HT1080 (cell line): ENCODE measurements around the gene HMCN2. TPM values are rescaled to one million over a fixed set of nuclear protein-coding genes. Genes with fewer than 3 reads are reported as not detected.
A peak's percentile ranks its signal among the peaks of the same experiment; 100 is the strongest.

Source experiments
- DNase-seq: peaks from one replicate; pipeline ENCODE4 v3.0.0-alpha.2; 2015; ENCODE audit warnings: low read depth
- total RNA-seq: library from RNA; depleted of rRNA; stranded (reverse); fragments of >200 nt; shearing (Covaris generic); gene quantifications from 2 replicates; pipeline ENCODE4 v1.2.3, GENCODE V29; 2014

The HMCN2 gene
- total RNA-seq, 1 experiment from 2014 or later, result 0.48 TPM

DNA sequence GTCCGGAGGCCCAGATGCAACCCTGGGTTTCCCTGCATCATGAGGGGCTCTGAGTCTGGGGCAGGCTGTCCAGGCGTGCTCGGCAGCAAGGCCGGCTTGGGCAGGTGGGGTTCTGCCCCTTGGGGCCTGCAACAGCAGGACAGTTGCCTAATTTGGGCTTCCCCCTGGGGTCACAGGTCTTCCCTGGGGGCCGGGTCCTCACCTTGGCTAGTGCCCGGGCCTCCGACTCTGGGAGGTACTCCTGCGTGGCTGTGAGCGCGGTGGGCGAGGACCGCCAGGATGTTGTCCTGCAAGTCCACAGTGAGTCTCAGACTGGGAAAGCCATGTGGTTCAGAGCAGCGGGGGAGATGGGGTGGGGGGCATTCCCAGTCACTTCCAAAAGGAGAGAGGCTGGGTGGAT is 97.1 kb downstream of the HMCN2 start:
- DNase-seq, result no peak

DNA sequence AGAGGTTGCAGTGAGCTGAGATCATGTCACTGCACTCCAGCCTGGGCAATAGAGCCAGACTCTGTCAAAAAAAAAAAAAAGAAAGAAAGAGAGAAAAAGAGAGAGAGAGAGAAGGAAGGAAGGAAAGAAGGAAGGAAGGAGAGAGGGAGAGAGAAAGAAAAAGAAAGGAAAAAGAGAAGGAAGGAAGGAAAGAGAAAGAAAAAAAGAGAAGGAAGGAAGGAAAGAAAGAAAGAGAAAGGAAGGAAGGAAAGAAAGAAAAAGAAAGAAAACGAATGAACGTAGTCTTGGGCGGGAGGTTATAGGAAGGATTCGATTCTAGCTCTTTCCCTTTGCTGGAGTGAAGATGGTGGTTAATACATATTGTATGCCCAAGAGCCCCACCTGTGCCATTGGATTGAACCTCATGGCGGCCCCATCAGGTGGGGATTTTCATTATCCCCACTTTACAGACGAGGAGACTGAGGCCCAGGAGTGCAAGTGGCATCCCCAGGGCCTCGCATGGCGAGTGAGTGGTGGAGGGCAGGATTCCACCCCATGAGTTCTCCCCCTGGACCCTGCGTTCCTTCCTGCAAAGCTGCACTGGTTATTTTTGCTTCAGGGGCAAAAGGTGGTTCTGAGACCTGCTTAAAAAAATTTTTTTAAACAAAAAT is 98.3 kb downstream of the HMCN2 start:
- no peak for DNase-seq

DNA sequence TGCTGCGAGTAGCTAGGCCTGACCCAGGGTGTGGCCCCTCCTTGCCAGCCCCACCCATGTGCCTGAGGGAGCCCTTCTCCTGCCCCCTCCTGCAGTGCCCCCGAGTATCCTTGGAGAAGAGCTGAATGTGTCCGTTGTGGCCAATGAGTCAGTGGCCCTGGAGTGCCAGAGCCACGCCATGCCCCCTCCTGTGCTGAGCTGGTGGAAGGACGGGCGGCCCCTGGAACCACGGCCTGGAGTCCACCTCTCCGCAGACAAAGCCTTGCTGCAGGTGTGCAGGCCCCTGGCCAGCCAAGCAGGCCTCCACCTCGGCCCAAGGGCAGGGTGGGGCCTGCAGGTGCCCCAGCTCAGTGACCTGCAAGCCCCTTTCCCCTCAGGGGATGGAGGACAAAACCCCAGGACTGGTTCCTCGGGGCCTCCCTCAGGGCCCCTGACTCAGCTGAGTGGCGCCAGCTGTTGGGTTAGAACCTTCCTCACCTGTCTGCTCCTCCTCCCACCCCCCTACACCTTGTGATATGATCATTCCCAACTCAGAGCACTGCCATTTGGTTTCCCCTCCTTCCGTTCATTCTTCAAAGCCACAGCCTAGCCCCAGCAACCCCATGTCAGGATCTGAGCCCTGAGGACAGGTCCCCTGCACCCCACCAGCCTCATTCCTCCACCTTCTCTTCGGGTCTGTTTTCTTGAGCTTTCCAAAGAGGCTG is 99.2 kb downstream of the HMCN2 start:
- DNase-seq, result peak; percentile 44

DNA sequence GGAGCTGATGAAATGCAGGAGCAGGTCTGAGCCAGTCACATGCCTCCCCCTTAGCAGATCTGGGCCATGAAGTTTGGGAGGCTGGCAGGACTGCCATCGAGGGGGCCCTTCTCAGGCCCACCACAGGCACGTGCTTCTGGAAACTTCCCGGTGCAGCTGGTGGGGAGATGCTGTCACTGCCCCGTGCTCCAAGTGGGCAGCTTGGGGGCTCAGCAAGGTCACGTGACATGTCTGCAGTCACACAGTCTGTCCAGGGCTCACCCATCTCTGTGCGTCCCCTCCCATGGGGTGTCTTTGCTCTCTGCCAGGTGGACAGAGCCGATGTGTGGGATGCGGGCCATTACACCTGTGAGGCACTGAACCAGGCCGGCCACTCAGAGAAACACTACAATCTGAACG is 99.8 kb downstream of the HMCN2 start:
- no peak for DNase-seq

DNA sequence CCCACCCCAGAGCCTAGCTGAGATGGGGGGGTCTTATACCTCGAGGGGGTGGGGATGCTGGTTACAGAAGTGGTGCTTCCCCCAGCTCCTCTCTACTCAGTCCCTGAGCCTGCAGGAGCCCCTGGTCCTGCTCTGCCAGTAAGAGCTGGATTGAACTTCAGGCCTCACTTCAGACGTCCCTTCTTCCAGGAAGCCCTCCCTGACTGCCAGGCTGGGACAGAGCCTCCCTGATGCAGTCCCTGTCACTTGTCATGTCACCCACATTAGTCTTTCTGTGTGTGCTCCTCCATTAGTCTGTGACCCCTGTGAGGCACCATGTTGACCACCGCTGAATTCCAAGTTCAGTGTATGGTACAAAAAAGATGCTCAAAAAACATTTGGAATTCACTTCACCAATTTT is 100.5 kb downstream of the HMCN2 start:
- no peak for DNase-seq

DNA sequence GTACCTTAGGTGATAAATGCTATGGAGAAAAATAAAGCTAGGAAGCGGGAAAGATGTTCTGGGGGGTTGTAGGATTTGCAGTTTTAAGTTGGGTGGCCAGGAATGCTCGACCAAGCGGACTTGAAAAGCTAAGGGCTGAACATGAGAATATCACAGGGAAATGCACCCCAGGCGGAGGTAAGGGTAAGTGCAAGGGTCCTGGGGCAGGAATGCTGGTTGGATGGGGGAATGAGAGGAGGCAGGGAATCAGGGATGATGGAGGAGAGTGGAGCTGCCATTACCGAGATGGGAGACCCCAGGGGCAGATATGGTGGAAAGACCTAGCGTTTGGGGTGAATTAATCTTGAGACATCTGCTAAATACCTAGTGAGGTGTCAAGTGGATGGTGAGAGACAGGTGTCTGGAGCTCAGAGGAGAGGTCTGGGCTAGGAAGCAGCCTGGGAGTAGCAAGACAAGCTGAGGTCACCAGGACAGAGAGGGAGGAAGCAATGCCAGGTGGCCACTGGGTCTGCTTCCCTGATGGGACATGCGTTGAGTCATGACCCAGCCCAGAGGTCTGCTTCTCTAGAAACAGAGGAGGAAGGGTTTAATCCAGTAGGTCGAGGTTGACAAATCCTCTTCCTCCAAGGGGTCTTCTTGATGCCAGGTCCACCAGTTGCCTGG is 101.5 kb downstream of the HMCN2 start:
- DNase-seq, result no peak

DNA sequence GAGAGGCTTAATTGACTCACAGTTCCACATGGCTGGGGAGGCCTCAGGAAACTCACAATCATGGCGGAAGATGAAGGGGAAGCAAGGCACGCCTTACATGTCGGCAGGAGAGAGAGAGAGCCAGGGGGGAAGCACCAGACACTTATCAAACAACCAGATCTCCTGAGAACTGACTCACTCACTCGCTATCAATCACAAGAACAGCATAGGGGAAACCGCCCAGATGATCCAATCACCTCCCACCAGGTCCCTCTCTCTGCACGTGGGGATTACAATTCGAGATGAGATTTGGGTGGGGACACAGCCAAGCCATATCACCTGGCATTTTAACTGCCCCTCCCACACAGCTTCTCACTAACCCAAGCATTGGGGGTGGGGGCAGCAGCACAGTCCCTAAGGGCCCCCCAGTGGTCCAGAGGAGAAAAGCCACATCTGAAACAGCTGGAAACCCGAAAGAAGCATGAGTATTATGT is 103.1 kb downstream of the HMCN2 start:
- peak; percentile 29 for DNase-seq

DNA sequence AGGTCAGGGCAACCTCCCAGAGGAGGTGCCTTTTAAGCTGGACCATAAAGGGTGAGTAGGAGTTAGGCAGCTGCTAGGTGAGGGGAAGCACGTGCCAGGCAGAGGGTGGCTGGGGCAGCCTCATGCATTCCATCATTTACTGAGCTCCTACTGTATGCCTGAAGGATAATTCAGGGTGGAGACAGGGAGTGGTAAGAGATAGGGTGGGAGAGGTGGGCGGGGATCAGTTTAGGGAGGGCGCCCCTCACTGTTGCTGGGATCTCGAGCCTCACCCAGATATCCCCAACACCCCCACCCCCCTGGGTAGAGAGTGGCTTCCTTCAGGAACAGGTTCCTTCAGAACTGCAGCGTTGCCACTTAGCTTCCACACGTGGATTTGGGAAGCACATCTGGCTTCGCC is 104.7 kb downstream of the HMCN2 start:
- no peak for DNase-seq

DNA sequence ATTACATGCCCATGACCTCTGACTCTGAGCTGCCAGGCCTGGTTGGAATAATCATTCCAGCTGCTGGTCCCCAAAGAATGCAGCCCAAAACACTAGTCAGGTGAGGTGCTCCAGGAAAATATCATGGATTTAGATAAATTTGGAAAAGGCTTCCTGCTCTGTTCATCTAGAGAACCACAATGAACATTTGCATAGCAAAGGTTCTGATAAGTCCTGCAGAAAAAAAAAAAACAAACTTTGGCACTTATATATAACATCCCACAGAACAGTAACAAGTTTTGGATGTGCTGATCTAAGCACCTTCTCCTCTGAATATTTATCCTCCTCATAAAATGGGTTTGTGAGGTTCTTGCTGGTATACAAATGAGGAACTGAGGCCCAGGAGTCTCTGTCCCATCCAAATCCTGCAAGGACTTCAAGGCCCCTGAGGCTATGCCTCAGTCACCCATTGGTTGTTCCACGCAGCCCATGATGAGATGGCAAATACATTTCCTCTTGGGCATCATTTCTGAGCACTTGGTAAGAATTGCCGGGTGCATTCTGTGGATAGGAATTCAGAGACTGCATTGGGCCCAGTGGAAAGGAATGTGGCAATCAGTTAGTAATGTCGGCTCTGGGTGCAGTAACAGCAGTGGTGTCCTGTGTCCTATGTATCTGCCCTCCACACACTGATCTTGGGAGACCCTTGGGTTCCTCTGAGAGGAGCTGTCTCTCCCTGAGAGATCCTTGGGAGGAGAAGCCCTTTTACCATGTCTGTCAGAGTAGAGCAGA is 105.8 kb downstream of the HMCN2 start:
- no peak for DNase-seq

DNA sequence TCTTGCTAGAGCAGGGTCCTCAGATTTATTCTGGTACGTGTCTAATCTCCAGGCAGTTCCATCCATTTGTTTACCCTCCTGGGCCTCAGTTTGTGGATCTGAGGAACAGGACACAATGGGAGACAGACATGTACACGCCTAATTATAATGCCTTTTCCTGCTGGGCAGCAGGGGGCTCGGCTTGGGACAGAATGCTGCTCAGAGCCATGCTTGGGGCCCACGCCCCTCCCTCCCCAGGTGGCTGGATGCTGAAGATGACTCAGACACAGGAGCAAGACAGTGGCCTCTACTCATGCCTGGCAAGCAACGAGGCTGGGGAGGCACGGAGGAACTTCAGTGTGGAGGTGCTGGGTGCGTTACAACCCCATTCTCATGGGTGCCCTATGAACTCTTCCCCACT is 106.5 kb downstream of the HMCN2 start:
- DNase-seq, result no peak

DNA sequence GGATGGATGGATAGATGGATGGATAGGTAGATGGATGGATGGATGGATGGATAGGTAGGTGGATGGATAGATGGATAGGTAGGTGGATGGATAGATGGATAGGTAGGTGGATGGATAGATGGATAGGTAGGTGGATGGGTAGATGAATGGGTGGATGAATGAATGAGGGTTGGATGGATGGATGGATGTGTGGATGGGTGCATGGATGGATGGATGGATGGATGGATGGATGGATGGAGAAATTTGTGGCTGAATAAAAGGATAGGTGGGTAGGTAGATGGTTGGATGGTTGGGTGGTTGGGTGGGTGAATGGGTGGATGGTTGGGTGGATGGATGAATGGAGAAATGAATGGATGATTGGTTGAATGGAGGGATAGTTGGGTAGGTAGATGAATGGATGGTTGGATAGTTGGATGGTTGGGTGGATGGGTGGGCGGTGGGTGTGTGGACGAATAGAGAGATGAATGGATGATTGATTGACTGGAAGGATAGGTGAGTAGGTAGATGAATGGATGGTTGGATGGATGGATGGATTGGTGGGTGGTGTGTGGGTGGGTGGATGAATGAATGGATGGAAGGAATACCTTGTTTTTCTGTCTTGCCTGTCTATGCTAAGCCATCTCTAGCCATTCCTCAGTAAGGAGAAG is 108.2 kb downstream of the HMCN2 start:
- no peak for DNase-seq

DNA sequence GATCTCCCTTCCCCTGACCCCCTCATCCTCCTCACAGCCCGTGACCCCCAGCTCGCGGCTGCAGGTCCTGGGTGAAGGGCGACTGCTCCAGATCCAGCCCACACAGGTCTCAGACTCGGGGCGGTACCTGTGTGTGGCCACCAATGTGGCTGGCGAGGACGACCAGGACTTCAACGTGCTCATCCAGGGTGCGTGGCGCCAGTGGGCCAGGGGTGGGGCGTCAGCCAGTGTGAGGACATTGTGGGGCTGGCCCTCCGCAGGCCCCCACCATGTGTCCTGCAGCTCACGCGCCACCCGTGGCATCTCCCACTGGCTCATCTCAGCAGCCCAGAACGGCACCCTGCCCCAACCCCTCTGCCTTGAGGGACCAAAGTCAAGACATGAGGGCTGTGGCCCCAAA is 112.1 kb downstream of the HMCN2 start:
- no peak for DNase-seq

DNA sequence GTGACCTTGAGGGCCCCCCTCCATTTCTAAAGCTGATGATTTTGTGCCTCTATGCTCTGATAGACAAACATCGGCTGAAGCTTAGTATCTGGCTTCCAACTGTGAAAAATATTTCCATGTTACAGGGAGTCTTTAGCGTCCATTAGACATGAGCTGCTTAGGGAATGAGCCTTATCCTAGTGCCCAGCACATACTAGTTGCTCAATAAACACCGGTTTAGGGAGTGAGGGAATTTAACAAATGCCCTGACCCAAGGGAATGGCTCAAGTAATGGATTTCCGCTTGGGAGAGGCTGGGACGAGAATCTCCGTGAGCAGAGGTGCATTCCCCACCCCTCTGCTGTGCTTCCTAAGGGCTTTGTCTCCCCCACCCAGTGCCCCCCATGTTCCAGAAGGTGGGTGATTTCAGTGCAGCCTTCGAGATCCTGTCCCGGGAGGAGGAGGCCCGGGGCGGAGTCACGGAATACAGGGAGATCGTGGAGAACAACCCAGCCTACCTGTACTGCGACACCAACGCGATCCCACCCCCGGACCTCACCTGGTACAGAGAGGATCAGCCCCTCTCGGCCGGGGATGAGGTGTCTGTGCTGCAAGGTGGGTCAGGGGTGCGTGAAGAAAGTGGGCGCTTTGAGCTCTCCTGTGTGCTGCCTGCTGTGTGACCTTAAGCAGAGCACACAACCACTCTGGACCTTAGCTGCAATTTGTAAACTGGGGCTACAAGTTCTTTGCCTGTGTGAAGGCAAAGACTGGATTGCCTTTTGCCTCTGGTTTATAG is 113.5 kb downstream of the HMCN2 start:
- DNase-seq, result no peak

DNA sequence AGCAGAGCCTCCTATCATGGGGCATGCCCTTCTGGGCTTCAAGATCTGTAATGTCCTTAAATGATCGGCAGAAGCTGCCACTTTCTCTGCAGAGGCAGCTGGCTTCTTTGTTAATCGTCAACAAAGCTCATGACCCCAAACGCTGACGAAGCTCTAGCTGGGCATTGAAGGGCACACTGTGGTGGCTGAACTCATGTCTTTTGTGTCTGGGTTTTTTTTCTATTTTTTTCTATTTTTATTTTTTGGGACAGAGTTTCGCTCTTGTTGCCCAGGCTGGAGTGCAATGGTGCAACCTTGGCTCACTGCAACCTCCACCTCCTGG is 114.0 kb downstream of the HMCN2 start:
- no peak for DNase-seq

DNA sequence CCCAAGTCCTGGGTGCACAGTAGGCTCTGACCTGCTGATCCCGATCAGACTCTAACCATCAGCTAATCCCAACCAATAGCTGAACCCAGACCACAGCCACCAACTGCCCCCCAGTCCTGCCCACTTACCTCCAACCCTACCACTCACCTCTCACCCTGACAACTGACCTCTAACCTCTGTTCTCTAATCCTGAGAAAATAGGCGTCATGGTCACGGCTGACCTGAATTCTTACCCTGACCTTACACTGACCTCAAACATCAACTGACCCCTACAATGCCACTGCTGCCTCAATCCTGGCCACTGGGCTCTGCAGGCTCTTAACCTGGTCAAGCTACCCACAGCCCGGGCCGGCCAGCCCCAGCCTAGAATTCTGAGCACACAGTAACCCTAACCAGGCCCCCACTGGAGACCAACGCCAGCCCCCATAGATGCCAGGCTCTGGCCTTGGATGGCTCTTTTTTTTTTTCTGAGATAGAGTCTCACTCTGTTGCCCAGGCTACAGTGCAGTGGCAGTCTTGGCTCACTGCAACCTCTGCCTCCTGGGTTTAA is 115.4 kb downstream of the HMCN2 start:
- no peak for DNase-seq

DNA sequence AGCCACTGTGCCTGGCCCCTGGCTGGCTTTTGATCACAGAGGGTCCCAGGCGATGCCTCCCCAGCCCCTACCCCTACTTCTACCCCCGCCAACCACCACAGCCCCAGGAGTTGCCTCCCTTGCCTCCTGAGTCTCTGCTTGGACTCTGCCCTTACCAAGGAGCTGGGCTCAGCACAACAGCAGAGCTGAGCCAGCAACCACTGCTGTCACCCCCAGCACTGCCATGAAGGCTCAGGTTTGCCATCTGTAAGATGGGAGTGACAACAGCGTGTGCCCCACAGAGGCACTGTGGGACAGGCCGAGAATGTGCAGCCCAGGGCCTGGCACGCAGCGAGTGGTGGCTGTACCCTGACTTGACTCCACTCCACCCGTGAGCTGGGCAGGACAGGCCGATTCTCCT is 116.1 kb downstream of the HMCN2 start:
- no peak for DNase-seq

DNA sequence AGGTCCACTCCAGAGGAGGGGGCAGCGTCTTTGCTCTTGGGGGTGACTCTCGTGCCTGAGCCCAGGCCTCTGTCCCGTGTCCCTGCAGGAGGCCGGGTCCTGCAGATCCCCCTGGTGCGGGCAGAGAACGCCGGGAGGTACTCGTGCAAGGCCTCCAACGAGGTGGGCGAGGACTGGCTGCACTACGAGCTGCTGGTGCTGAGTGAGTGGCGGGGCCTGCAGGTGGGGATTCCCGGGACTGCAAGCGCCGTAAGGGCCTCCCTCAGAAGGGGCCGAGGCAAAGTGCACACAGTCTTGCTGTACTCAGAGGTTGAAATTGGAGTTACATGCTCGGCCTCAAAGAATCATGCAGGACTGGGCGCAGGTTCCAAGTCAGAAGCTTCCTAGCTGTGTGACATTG is 116.5 kb downstream of the HMCN2 start:
- DNase-seq, result no peak

DNA sequence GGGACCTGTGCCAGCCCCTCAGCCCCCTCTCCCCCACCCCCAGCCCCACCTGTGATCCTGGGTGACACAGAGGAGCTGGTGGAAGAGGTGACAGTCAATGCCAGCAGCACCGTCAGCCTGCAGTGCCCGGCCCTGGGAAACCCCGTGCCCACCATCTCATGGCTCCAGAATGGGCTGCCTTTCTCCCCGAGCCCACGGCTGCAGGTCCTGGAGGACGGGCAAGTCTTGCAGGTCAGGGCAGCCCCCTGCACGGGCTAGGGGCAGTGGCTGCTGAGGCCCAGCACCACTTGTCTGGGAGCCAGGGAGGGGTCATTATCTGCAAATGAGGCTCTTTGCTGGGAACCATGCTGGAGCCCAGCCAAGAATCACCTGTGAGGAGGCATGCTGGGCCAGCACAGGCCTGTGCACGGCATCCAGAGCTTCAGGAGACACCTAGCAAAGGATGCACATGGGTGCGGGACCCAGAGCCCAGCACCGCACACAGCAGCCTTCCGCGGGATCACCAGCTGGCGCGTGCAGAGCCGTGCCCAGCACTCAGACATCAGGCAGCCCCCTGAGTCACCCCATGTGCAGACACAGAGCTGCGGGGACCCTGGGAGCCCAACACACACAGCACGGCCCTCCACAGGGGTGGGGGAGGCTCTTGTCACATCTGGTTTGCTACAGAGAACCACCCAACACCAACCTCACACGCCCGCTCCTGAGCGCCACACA is 117.2 kb downstream of the HMCN2 start:
- no peak for DNase-seq

DNA sequence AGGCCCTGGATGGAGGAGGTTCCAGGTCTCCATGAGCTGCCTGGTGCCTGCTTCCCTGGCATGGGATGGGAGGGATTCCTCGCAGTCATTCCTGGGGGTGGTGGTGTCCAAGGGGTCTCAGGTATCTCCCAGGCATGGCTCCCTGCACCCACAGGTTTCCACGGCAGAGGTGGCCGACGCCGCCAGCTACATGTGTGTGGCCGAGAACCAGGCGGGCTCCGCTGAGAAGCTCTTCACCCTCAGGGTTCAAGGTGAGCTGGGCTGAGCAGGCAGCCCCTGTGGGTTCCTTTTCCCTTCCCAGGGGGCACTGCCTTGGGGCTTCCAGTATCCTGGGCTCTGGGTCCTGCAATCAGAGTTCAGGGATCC is 117.8 kb downstream of the HMCN2 start:
- no peak for DNase-seq
